CD4-positive, alpha-beta T cell treated with Interferon gamma for 1 hour (primary cell): ENCODE measurements around the gene ARHGAP24.

Experiments
- DNase-seq: peaks from one replicate; pipeline ENCODE4 v3.0.0-alpha.2; 2020

ARHGAP24 gene

DNA sequence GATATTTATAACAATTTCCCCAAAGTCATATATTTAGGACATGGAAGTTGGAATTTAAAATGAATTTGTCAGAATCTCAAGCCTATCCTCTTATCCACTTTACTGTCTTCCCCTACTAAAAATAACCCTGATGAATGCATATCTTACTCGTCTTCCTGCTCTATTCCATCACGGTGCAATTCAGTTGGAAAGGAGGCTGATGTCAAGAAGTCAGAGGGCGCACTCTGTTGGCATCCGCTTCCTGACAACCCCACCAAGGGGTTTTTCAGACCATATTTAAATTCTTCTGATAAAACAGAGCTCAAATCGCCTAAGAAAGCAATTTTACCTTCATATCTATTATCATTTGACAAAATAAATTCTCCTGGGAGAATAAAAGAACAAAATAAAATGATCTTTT lies 233.5 kb downstream of the ARHGAP24 start:
- DNase-seq, result no peak

DNA sequence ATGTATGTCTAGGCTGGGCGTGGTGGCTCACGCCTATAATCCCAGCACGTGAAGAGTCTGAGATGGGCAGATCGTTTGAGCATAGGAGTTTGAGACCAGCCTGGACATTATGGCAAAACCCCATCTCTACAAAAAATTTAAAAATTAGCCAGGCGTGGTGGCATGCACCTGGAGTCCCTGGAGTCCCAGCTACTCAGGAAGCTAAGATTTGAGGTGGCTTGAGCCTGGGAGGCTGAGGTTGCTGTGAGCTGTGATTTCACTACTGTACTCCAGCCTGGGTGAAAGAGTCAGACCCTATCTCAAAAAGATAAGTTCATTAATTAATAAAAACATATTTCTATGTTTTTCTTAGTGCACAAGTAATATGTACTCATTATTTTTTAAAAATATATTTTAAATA lies 238.1 kb downstream of the ARHGAP24 start:
- DNase-seq, result no peak

DNA sequence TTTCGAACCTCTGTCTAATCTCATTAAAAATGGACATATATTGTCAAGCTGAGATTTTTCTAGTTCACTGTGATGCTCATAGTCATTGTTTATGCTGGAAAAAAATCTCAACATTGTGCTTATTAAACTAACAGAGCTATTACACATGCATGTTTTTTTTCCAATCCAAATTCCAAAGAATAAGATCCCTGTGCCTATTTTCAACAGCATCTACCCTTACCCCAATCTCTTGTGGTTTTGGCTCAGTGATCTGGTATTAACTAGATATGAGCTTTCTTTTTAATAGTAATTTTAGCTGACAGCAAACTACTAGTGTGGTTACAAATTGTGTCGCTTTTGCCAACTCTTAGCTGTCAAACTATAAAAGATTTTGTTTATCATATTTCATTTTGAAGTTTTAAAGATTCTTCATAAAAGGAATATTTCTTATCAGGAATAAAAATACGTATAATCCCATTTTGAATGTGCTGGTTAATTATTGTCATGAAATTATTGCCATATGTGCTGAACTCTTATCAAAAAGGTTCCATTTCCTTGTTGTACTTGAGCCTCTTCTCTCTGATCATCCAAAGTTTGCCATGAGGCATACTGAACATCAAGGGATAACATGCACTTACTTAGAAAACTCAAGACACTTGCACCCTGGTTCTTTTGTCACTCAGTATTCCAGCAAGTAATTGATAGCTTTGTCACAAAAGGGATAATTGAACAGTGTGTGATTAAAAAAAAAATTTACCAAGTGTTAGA lies 241.2 kb downstream of the ARHGAP24 start:
- no peak for DNase-seq

DNA sequence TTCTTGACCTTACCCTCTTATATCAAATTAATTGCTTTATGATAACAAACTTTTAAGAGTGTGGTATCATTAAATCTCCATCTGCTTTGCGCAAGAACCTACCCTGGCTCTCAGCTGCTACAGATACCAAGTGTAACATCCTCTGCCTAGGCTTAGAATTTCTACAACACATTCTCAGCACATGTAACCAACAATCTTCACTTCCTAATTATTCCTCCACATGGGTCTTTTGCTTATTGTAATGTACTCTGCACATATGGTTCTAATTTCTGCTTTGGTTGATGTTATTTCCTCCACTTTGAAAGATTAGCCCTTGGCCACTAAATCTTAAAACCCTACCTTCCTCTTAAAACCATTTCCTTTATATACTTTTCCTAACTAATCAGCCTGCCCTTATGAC lies 242.4 kb downstream of the ARHGAP24 start:
- no peak for DNase-seq

DNA sequence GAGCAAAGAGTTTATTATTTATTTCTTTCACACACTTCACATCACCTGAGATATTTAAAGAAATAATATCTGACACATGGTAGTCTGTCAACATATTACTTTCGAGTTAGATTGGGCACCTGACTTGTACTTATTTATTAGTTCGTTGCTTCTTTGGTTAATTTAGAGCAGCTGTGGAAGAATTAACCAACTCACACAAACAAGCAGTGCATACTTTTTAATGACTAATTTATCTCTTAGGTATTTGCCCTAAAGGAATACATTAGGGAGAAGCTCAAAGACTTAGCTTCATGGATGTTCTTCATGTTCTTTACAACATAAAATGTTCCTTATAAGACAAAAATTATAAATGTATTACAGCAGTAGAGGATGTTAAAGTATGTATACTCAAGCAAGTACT lies 242.9 kb downstream of the ARHGAP24 start:
- DNase-seq, result no peak

DNA sequence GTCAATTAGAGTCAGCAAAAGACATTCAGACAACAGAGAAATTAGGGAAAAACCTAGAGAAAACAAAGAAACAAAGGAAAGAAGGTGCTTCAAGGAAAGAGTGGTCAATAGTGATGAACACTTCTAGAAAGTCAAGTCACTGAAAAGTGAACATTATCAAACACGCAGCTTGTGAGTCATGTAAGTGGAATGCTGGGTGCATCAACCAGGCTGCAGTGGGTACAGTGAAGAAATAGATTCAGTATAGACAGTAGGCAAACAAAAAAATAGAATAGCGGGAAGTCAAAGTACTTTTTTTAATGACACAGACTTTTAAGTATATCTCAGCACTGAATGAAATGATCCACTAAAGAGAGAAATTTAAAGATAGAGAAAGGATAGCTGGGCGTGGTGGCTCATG lies 245.8 kb downstream of the ARHGAP24 start:
- DNase-seq, result no peak

DNA sequence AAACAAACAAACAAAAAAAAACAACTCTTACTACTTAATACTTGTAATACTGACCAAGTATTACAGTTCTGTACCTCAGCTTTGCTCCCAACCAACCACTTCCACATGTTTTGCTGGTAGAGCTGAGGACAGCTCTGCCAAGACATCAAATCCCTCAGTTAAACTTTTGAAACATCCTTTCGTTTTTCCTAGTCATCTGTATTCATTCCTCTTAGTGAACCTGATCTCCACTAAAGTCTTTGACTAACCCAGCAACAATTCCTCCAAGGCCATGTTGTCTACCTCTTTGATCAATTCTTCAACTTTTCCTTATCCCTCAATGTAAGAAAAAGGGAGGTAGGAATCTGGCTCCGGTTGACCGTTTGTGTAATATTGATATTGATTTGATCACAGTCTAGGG lies 247.5 kb downstream of the ARHGAP24 start:
- DNase-seq, result no peak

DNA sequence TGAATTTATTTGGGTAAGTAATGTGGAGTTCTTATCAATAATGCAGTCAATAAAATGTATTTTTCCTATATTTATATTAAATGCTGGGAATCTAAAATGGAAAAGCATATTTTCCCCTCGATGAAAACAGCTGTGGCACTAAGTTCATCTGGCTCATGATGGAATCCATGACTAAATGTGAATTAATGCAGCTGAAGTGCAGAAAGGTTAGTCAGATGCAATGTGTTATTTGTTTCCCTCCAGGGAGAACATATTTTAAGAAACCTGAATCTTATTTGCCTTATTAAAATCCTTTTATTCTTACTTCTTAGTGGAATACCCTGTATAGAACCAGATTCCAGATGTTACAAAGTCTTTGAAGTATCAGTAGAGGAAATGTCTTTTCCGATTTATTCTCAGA lies 247.9 kb downstream of the ARHGAP24 start:
- no peak for DNase-seq

DNA sequence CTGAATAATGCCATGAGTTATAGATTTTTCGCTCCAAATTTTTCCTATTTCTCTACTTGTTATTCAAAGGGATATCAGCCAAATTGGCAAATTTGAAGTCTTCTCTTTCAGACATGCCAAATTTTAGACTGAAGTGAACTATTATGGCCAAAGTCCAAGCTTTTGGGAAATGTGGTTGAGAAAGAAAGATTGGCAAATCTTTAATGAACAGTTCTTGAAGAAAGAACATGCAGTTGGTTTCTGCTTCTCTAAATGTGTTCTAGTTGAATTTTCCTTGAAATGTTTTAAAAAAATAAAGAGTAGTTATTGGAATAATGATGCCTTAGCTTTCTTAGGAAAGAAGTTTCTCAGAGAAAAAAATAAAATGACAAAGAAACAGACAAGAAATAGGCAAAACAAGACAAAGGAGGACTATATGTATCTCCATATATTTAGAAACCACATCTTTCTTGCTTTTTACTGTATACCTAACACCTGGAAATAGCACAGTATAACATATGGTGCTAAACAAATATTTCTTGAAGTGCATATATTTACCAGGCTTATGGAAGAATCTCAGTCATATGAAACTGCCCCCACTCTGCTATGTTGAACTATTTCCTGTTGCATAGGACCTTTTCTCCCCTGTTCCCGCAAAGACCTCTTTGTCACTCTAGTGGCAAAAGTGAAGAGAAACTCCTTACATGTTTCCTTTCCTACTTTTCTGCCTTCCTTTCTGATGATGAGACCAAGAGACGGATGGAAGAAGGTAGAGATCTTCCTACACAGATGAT lies 250.0 kb downstream of the ARHGAP24 start:
- DNase-seq, result no peak

DNA sequence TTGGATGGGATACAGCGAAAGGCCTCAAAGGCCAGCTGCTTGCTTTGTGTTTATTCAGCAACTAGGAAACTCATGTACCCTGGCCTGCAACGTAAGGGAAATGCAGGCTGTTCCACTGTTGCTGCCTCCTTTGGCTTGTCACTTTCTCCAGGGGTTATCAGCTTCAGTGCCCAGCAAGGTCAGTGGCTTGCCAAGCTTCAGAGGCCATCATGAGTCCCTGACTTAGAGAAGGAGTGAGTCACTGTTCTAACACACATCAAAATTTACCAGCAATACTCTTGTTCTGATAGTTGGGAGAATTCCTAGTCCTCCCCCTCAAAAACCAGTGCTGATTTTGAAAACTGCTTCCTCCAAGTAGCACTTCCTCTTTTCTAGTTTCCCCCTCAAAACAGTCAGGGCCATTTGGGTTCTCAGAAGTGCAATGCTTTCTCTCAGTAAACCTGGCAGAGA lies 250.8 kb downstream of the ARHGAP24 start:
- DNase-seq, result no peak

DNA sequence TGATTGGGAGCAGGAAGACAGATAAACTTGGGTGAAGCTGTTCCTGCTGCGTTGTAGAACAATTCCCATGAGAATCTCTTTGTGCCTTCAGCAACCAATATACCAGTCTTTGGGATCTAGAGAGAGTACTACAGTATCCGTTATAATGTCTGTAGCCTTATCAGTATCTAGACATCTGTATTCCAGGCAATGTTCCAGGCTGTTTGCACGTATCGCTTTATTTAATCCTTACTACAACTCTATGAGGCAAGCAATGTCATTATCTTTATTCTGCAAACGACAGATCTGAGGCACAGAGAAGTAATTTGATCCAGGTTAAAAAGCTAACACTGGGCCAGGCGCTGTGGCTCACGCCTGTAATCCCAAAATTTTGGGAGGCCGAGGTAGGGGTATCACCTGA lies 251.6 kb downstream of the ARHGAP24 start:
- DNase-seq, result no peak

DNA sequence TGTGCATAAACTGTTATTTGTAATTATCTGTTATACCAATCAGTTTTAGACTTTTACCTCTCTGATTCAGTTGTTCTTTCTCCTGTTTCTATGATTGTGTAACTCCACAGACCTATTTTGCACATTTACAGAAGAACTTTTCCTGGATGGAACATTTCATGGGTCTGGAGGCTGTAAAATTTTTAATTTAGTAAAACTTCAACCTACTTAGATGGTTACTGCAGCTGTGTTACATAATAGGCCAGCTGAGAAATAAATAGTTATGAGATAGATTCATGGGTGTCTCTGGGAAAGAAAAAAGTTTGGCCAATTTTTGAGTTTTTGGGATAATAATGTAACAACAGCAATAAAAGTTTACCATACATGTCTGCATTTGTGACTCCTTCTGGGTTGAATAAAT lies 253.5 kb downstream of the ARHGAP24 start:
- DNase-seq, result no peak

DNA sequence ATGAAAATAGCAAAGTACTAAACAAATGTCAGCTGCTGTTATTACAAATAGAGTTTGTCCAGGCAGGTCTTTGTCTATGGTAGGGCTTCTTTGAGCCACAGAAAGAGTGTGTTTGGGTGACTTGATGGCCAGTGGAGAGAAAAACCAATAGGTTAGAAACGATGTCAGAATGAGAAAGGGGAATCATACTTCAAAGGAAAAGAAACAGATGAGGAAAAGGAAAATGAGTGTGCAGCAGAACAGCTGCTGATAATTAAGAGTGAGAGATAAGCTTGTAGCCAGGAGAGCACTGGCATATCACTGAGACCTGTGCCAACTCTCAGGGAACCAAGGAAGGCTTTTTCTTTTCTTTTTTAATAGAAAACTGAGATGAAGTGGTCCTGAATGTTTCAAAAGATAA lies 257.2 kb downstream of the ARHGAP24 start:
- DNase-seq, result no peak

DNA sequence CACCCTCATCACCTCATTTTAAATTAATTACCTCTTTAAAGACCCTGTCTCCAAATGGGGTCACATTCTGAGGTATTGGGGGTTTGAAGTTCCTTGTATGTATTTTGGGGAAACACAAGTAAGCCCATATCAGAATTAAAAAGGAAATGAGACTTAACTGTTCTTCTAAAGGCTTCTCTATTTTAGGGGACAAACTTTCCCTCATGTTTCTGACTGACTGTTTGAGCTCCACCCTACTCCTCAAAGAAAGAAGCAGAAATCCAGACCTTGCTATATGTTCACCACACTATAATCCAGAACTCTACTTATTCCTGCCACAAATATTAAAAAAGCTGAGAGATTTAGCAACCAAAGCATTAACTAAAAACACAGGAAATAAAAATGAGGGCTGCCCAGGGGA lies 258.8 kb downstream of the ARHGAP24 start:
- DNase-seq, result no peak

DNA sequence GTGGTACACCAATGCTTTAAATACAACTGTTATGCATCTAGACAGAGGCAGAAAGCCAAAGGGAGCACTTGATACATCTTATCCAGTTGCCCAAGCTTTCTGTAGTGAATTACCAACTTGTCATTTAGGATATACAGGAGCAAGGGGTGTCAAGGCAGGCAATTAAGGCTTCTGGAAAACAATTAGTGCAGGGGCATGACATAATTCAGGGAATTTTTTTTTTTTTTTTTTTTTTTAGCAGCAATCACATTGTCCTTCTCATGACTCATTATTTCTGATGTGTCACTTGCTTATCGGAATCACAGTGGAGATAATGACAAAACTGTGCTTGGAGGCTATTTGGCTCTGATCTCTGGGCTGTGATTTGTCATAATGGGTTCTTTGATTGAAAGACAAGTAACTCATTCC lies 259.5 kb downstream of the ARHGAP24 start:
- no peak for DNase-seq

DNA sequence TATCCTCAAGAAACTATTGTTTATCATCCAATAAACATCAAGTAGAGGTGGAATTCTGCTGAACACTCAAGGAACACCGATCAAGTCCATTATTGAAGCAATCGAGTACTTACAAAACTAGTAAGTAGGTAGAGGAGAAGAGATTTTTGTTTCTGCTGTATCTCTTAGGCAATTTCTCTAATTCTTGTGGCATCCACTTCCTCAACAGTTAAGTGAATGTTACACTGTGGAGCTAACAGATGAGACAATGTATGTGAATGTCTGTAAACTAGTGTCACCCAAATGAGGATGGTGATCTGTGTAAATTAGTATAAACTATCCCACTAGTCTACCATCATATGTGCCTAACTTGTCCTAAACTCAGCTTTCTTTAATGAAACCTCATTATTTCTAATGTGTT lies 261.6 kb downstream of the ARHGAP24 start:
- DNase-seq, result no peak

DNA sequence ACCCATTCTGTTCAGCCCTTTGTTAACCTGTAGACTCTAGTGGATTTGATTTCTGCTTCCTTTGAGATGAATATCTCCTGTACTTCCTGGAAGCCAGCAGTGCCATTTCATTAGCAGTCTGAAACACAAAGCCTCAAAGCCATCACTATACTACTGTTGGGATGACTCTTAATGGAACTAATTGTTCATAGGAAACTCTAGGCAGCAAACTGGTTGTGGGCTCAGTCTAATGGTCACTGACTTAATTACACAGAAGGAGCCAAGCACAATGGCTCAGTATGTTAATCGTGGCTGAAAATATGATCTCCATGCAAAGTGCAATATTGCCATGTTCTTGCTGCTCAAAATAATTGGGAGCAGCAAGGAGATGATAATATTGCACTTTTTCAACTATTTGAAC lies 262.3 kb downstream of the ARHGAP24 start:
- DNase-seq, result no peak

DNA sequence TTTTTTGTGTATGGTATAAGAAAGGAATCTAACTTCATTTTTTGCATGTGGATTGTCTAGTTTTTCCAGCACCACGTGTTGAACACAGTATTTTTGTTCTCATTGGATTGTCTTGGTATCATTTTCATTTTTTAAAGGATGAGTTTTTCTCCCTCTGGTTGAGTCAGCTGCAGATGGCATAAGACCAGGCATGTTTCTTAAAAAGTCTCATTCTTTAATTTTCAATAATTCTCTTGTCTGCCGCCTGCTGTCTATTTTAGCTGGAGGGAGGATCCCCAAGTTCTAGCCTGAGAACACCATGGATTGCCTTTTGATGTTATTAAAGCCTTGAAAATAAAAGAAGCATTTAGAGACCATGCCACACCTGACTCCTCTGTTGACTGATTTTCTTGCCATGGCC lies 263.8 kb downstream of the ARHGAP24 start:
- DNase-seq, result no peak

DNA sequence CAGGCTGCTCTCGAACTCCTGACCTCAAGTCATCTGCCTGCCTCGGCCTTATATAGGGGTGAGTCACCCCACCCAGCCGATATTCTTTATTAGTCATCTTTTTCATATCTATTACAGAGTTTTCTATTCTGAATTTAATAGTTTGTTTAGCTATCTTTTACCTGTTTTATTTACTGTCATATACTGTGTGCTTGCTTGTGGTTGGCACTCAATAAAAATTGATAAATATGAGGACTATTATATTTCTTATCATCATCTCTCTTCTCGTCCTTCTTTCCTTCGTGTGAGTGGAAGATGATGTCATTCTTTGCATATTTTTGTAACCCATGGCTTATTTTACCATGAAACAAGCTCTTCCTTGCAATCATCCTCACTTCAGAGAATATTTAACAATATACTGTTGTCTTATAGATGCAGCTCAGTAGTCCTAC lies 265.5 kb downstream of the ARHGAP24 start:
- no peak for DNase-seq

DNA sequence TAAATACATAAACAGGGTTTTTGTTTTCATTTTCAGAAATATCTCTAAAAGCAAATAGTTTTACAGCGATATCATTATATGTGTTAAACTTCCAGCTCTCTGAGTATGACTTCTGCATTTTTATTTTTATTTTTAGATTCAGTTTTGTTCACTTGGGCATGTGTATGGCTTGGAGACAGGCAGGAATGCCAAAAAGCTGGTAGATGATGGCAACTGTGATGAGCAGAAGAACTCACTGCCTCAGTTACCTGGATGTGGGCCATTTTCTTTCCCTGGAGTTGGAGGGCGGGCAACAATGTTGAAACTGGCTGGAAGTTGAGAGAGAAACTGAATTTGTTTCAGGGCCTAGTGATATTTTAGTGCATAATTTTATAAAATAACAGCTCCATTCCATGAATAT lies 266.4 kb downstream of the ARHGAP24 start:
- DNase-seq, result no peak

DNA sequence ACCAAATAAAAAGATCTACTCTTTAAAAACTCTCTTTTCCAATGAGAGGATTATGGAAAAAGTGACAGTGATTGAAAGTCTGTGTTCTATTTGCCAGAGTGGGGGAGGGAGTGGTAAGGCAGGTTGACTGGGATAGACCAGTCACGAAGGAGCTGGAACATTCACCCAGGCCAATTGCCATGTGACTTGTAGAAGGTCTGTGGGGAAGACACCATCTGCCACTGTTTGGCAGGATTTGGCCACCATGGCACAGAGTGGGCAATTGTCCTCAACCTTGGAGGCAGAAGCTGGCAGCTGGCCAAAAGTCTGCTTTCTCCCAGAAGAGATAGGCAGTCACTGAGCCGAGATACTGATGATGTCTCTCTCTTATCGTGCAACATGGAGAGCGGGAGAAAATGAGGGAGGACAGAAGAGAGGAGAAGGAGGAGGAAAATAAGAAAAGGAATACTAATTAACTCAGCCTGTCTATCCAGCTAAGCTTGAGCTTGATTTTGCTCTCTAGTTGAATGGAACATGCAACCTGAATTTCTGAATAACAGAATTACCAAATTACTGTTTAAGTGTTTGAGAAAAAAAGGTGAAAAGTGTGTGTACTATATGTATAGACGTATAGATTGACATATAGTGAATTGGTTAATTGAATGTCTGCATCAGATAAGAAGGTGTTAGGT lies 267.1 kb downstream of the ARHGAP24 start:
- no peak for DNase-seq

DNA sequence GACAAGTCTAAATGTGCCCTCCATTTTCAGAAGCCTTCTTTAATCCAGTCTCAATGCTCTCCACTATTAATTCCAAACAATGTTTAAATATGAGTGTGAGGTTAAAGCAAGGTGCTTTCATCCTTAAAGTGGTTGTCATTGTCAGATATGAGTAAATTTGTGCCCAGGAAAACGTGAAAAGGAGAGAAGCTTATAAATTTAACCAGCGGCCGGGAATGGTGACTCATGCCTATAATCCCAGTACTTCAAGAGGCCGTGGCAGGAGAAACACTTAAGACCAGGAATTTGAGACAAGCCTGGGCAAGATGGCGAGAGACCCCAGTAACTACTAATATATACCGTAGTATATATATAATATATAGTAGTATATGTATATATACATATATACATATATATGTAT lies 270.0 kb downstream of the ARHGAP24 start:
- DNase-seq, result no peak

DNA sequence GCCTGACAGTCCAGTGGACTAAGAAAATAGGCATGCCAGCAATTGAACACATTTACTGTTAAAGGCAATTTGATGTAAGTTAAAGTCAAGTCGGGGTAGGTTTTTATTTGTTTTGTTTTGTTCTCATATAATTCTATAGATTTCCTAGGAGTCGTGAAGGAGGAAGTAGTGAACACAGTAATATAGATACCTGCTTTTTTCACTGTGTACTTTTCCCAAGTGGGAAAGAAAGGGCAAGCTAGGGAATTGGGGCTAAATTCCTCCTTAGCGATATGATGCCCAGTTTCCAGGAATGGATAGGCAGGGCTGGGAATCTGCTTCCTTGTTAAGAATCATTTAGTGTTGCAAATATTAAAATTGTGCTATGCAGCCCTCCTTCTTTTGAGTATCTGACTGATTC lies 271.0 kb downstream of the ARHGAP24 start:
- no peak for DNase-seq

DNA sequence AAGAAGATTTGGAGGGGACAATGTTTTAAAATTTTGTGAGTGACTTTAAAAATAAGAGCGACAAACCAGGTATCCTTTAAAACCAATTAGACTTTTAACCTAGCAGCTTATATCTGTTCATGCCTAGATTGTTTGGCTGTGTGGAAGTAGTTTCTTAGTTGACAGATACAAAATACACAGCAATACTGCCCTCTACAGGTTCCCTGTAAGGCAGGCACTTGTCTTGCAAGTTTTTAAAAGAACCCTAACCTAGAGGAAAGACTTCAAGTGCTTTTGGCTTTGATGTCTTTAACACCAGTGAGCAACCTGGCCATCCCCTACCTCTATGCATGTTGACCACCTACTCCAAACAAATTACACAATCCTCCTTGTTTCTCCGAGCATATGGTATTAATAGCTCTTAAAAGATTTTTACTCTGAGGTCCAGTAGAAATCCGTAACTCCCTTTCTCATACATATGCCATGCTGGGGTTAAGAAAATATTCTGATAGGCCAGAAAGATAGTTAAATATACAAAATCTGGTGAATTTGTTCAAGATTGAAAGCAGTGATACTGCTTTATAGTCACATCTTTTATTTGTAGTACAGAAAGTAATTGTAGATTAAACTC lies 273.0 kb downstream of the ARHGAP24 start:
- no peak for DNase-seq
